GM12891 (cell line): ENCODE measurements around the gene TRPC4AP.

Source experiments
- DNase-seq: peaks from one replicate; pipeline ENCODE4 v3.0.0; 2011; ENCODE audit warnings: low spot score; ENCODE audit not compliant: insufficient read length
- FAIRE-seq: peaks from 2 replicates; lab custom pipeline; 2011; peaks lifted over from hg19 to GRCh38; lab: Jason Lieb, UNC
- PAX5 ChIP-seq: IDR thresholded peaks from 2 replicates; pipeline ENCODE4 v1.6.1; 2011; ENCODE audit warnings: low read length, moderate library complexity, mild to moderate bottlenecking; ENCODE audit not compliant: insufficient read depth, severe bottlenecking
- POLR2A ChIP-seq: IDR thresholded peaks from 2 replicates; pipeline ENCODE4 v1.6.1; 2011; ENCODE audit warnings: low read depth, low read length, control low read depth
- POLR2AphosphoS5 ChIP-seq: IDR thresholded peaks from 2 replicates; pipeline ENCODE4 v1.6.1; 2011; ENCODE audit warnings: low read depth, low read length, control low read depth
- POU2F2 ChIP-seq: IDR thresholded peaks from 2 replicates; pipeline ENCODE4 v1.6.1; 2011; ENCODE audit warnings: low read depth, mild to moderate bottlenecking, control low read depth, low read length, moderate library complexity
- SPI1 ChIP-seq: IDR thresholded peaks from 2 replicates; pipeline ENCODE4 v1.6.1; 2011; ENCODE audit warnings: low read depth, low read length, control low read depth
- TAF1 ChIP-seq: IDR thresholded peaks from 2 replicates; pipeline ENCODE4 v1.6.1; 2011; ENCODE audit warnings: low read depth, low read length, control low read depth

The TRPC4AP gene

GRCh38 chr20:34988191-34988540 is 104.4 kb downstream of the TRPC4AP start:
- no peak for FAIRE-seq
- DNase-seq: no peak
- TF ChIP-seq POU2F2 (no peak), TAF1 (no peak), PAX5 (no peak), POLR2A (no peak), SPI1 (no peak), POLR2AphosphoS5 (no peak)

DNA sequence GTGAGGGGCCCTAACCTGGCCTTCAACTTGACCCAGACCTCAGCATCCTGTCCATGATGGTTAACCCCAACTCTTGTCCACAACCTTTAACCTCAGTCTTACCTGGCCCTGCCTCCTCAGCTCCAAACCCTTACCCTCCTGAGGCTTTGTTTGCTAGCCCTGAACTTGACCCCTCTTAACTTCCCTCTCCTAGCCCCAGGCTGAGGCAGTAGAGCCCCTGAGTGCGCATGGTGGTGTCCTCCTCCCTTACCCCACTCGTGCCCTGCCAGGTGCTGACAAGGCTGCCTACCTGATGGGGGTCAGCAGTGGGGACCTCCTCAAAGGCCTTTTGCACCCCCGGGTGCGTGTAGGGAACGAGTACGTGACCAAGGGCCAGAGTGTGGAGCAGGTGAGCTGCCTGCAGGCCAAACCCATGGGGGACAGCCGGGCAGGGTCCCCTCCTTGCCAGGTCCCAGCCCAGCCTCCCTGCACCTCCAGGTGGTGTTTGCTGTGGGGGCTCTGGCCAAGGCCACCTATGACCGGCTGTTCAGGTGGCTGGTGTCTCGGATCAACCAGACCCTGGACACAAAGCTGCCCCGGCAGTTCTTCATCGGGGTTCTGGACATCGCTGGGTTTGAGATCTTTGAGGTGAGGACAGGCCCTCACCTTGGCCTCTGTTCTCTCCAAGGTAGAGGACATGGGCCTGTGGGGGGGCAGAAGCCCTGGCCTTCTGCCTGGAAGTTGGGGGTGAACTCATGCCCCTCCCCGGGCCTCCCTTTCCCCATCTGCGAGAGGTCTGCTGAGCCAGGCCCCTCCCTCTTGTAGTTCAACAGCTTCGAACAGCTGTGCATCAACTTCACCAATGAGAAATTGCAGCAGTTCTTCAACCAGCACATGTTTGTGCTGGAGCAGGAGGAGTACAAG is 105.1 kb downstream of the TRPC4AP start:
- FAIRE-seq (no peak), DNase-seq (no peak)
- no peak for TF ChIP-seq SPI1
- no peak for TF ChIP-seq POU2F2
- TF ChIP-seq POLR2A: no peak
- no peak for TF ChIP-seq POLR2AphosphoS5
- TF ChIP-seq PAX5: no peak
- TF ChIP-seq TAF1: no peak

GRCh38 chr20:34986311-34987287 is 106.0 kb downstream of the TRPC4AP start:
- no peak for TF ChIP-seq SPI1
- DNase-seq (no peak), FAIRE-seq (no peak)

- DNase-seq: no peak
- no peak for TF ChIP-seq SPI1
- no peak for TF ChIP-seq POLR2AphosphoS5
- no peak for TF ChIP-seq POLR2A
- FAIRE-seq: no peak
Measured at GRCh38 chr20:34985461-34986310, 106.9 kb downstream of the TRPC4AP start.

DNA sequence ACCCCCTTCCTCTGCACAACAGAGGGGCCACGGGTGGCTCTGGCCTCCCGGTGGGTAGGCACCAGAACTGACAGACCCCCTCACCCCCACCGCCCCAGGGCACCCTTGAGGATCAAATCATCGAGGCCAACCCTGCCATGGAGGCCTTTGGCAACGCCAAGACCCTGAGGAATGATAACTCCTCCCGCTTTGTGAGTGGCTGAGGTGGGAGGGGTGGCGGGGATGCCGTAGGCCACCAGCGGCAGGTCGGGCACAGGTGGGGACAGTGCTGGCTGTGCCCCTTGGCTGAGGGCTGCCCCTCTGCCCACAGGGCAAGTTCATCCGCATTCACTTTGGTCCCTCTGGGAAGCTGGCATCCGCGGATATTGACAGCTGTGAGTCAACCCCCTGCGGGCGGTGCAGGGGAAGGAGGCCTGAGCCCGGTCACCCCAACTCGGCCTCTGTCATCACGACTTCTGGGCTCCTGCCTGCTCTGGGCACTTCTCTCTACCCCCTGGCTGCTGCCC is 107.8 kb downstream of the TRPC4AP start:
- DNase-seq (no peak), FAIRE-seq (no peak)
- TF ChIP-seq POLR2A (no peak), TAF1 (no peak), POU2F2 (no peak), POLR2AphosphoS5 (no peak), SPI1 (no peak), PAX5 (no peak)

DNA sequence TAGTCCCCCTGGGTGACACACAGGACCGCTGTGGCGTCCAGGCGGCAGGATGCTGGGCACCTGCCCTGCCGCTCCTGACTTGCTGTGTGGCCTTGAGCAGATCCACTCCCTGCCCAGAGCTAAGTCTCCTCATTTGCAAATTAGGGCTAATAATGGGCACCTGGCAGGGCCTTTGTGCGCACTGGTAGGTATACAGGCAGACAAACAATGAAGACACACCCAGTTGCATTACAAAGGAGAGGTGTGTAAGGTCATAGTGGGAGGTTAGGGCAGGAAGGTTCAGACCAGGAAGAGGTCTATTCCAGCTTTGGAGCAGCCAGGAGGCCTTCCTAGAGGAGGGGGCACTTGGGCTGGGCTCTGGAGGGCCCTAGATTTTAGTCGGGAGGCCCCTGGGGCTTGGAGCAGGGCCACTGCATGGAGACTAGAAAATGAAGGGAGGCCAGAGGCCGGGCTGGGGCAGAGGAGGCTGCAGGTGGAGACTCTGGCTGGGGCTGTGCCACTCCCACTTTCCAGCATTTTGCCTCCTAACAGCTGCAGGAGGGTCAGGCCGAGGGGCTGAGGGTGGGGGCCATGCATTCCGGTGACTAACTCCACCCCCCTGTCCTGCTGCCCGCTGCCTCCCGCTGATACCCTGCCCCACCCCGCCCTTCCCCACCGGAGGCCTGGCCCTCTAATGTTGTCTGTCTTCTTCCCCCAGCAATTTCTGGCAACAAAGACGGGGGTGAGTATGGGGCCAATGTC is 108.4 kb downstream of the TRPC4AP start:
- no peak for DNase-seq
- no peak for FAIRE-seq
- TF ChIP-seq POU2F2 (no peak), TAF1 (no peak), POLR2AphosphoS5 (no peak), SPI1 (no peak), PAX5 (no peak), POLR2A (no peak)

- no peak for TF ChIP-seq POLR2AphosphoS5
- no peak for TF ChIP-seq SPI1
- no peak for TF ChIP-seq POLR2A
- TF ChIP-seq PAX5: no peak
- TF ChIP-seq POU2F2: no peak
- no peak for TF ChIP-seq TAF1
- DNase-seq (no peak), FAIRE-seq (no peak)
Measured at GRCh38 chr20:34983089-34983820, 109.4 kb downstream of the TRPC4AP start.

DNA sequence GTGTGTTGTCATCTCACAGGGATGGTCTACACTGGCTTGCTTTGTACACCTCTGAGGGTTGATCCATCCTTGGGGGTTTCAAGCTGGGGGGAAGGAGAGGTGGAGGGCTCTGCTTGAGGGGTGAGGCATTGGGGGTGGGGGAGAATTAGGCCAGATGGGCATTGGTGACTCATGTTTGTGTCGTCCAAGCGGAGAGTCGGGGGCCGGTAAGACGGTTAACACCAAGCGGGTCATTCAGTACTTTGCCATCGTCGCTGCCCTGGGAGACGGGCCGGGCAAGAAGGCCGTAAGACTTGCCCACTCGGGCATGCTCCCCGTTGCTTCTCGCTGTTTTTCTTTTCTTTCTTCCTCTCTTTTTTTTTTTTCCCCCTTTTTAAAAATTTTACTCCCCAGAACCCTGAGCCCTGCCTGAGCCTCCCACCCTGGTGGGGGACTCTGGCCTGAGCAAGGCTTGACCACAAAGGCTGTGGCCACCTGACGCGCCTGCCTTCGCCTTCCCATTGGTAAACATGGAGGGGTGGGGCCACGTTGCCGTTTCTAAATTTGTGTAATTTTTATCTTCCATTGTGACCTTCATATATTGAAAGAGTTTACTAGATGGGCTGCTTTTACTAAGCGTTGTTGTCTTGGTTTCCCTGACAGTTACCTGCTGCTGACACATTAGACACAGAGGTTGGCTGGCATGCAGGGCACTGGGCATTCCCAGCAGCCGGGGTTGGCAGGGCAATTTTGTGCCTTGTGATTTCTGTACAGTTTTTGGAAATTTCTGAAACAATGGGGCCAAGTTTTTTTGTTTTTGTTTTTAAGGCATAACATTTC is 110.1 kb downstream of the TRPC4AP start:
- no peak for TF ChIP-seq POLR2A
- FAIRE-seq (no peak), DNase-seq (no peak)
